GM23338 (cell line): ENCODE data around the gene RIC8B.

Experiments
- CREB1 ChIP-seq: fragments of 250-450 bp; sonication (Bioruptor Pico); IDR thresholded peaks from 2 replicates; pipeline ENCODE4 v1.5.0; 2020; ENCODE audit warnings: low read depth, mild to moderate bottlenecking, moderate library complexity
- EZH2 ChIP-seq: fragments of 200-600 bp; sonication (generic); IDR thresholded peaks from one replicate; pipeline ENCODE4 v1.8.0; 2017; ENCODE audit warnings: antibody characterized with exemption, mild to moderate bottlenecking, low read depth; ENCODE audit not compliant: unreplicated experiment
- EZH2phosphoT487 ChIP-seq: fragments of 200-600 bp; sonication (generic); IDR thresholded peaks from one replicate; pipeline ENCODE4 v1.8.1; 2018; ENCODE audit warnings: antibody characterized with exemption; ENCODE audit not compliant: unreplicated experiment
- JUNB ChIP-seq: IDR thresholded peaks from one replicate; pipeline ENCODE4 v1.6.1; 2016; ENCODE audit warnings: antibody characterized with exemption; ENCODE audit not compliant: unreplicated experiment
- NANOG ChIP-seq: IDR thresholded peaks from 2 replicates; pipeline ENCODE4 v1.6.1; 2016; ENCODE audit warnings: antibody characterized with exemption, borderline replicate concordance
- POLR2AphosphoS5 ChIP-seq: IDR thresholded peaks from 2 replicates; pipeline ENCODE4 v1.6.1; 2016; ENCODE audit warnings: antibody characterized with exemption, low read depth
- REST ChIP-seq: IDR thresholded peaks from one replicate; pipeline ENCODE4 v1.6.1; 2018; ENCODE audit warnings: antibody characterized with exemption; ENCODE audit not compliant: unreplicated experiment
- STAT1 ChIP-seq: IDR thresholded peaks from one replicate; pipeline ENCODE4 v1.6.1; 2016; ENCODE audit warnings: antibody characterized with exemption; ENCODE audit not compliant: unreplicated experiment
- ZNF462 ChIP-seq: fragments of 250-450 bp; sonication (Bioruptor Pico); IDR thresholded peaks from 2 replicates; pipeline ENCODE4 v1.5.0; 2020; ENCODE audit warnings: mild to moderate bottlenecking, moderate library complexity
- TF ChIP-seq, protein P1 (sequence below), 2 experiments: fragments of 200-600 bp in 1 of 2; sonication (generic) in 1 of 2; conservative IDR thresholded peaks; 2 replicates each; pipeline versions ENCODE4 v1.5.1 to v1.6.1; 2016 to 2017; ENCODE audit warnings: antibody characterized with exemption in 2 of 2, low read depth in 2 of 2, mild to moderate bottlenecking in 2 of 2, moderate library complexity in 1 of 2

- TF ChIP-seq, protein P1, sequence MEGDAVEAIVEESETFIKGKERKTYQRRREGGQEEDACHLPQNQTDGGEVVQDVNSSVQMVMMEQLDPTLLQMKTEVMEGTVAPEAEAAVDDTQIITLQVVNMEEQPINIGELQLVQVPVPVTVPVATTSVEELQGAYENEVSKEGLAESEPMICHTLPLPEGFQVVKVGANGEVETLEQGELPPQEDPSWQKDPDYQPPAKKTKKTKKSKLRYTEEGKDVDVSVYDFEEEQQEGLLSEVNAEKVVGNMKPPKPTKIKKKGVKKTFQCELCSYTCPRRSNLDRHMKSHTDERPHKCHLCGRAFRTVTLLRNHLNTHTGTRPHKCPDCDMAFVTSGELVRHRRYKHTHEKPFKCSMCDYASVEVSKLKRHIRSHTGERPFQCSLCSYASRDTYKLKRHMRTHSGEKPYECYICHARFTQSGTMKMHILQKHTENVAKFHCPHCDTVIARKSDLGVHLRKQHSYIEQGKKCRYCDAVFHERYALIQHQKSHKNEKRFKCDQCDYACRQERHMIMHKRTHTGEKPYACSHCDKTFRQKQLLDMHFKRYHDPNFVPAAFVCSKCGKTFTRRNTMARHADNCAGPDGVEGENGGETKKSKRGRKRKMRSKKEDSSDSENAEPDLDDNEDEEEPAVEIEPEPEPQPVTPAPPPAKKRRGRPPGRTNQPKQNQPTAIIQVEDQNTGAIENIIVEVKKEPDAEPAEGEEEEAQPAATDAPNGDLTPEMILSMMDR (conservative IDR thresholded peaks at IDR 0.05; ENCODE audit: low read depth in 2 of 2): no peak
- no peak for TF ChIP-seq EZH2phosphoT487
- no peak for TF ChIP-seq NANOG
- no peak for TF ChIP-seq EZH2
- no peak for TF ChIP-seq REST
- no peak for TF ChIP-seq POLR2AphosphoS5
- no peak for TF ChIP-seq CREB1
- no peak for TF ChIP-seq ZNF462 (CRISPR knock-in tag)
- no peak for TF ChIP-seq STAT1
- no peak for TF ChIP-seq JUNB
Measured at GRCh38 chr12:106888348-106888970, 114.0 kb downstream of the RIC8B start.
